ENCODE data around the gene AGXT2. TPM values are rescaled to one million over a fixed set of nuclear protein-coding genes. Genes with fewer than 3 reads are reported as not detected.
"Not testable (repeated sequence)": the region's sequence is repeated elsewhere in the genome, so short reads cannot be mapped to it uniquely, and the experiment has no call there.

Gene AGXT2
- total RNA-seq, 1 donor from 2014 or later, result not detected

DNA sequence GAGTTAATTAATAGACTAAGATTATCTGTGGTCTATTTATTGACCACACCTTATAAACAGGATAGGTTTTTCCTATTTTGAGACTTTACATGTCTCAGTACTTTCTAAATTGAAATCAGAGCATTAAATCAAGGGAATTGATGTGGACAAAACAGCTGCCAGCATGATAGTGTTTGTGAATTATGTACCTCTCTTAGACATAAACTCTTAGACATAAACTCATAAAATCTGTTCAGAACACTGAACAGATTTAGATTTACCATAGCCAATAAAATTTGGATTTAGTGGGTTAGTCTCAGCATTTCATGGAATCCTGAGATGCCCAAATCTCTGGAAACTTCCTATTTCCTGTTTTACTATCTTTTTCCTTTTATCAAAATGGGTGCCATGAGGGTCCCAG is 11.5 kb upstream of the AGXT2 start:
- intact Hi-C loops (cut with DNase I), result no loop called here
- no peak for DNase-seq
- no peak for ATAC-seq (ENCODE audit: poor library complexity)

DNA sequence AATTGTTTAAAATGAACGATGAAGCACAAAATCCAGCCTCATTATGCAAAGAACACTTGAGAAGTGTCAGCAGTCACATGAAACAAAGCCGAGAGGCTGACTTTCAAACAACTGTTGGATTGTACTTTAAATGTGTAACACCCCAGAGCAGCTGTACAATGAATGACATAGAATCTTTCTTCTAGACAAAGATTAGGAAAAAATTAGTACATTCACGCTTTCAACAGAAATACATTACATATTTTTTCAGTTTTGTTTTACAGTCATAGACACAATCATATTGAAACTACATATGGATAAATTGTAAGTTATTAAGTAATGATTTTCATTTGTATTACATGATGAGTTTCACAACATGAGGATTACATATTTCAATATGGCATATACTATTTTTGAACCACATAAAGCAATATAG is 10.6 kb upstream of the AGXT2 start:
- DNase-seq (no peak), ATAC-seq (ENCODE audit: poor library complexity) (no peak)
- intact Hi-C loops (cut with DNase I), result no loop called here

DNA sequence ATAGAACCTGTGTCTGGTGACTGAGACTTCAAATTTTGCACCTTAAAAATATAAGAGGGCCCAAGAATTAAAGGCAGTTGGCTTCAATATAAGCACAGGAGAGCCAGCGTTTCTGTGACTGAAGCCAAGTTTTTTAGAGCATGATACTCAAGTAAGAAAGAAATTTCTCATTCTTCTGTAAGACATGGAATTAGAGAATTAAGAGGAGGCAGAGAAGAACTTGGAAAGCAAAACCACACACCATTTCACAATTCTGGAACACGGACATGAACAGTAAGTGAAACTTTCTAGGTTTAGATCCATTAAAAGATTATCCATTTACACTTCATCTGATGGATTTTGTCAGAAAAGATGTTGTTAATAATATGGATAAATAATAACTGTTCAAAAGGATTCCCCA is 8.9 kb upstream of the AGXT2 start:
- no peak for DNase-seq
- intact Hi-C loops (cut with DNase I), result no loop called here
- no peak for ATAC-seq (ENCODE audit: poor library complexity)

DNA sequence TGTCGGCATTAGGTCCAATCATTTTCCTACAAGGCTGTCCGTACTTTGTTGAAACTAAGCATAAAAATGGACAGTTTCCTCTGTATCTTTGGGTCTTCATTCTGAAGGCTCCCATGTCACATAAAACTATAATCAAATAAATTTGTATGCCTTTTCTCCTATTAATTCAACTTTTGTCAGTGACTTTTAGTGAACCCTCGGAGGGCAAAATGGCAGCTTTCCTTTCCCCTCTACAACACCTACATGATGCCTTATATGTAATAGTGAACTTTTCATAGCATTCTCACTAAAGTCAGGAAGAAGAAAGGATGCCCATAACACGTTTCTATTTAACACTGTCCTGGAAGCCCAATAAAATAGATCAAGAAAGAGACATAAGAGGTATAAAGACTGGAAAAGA is 5.1 kb upstream of the AGXT2 start:
- intact Hi-C loops (cut with DNase I), result no loop called here
- ATAC-seq (ENCODE audit: poor library complexity) (no peak), DNase-seq (no peak)

DNA sequence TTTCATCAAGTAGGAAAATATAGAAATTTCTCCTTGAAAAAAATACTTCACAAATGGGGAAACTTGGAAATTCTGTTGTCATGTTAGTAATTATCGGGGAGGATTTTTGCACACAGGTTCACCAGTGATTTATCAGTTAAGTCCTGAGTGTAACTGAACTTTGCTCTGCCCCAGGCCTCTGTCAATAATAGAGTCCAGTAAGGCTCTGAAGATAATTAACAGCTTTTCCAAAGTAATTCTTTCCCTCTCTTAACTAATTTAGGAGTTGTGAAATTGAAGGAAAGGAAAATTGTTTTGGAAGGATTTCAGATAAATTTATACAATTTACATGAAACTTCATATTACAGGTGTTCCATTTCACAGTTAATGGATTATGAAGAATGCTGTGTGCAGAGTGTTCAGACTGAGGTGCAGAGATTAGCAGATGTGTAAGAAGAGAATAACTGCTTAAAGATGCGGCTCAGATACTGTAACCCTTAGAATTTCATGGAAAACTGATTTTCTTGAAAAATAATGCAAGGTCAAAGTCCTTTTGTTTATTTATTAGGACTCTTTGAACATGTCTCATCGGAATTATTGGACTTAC is 2.9 kb upstream of the AGXT2 start:
- no peak for ATAC-seq (ENCODE audit: poor library complexity)
- intact Hi-C loops (cut with DNase I), result no loop called here

DNA sequence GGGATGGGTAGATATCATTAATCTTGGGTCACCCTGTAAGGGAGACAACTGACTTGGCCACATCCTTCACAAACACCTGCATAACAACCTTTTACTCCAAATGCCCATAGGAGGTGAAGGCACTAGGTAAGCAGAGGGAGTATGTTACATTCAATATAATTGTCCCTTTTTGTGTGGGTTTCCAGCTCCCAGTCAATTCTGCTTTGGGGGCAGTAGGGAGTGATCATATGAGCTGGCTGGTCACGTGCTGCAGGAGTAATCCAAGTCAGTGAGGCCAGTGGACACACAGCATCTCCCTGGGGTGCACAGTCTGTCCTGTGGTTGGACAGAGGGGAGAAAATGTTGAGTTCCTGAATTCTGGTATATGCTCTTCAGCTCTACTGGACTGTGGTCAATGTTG is 1.2 kb upstream of the AGXT2 start:
- ATAC-seq (ENCODE audit: poor library complexity), result no peak
- no peak for DNase-seq
- intact Hi-C loops (cut with DNase I), result no loop called here

More for the DNA sequence above, 2.9 kb upstream of the AGXT2 start:
- no peak for DNase-seq

DNA sequence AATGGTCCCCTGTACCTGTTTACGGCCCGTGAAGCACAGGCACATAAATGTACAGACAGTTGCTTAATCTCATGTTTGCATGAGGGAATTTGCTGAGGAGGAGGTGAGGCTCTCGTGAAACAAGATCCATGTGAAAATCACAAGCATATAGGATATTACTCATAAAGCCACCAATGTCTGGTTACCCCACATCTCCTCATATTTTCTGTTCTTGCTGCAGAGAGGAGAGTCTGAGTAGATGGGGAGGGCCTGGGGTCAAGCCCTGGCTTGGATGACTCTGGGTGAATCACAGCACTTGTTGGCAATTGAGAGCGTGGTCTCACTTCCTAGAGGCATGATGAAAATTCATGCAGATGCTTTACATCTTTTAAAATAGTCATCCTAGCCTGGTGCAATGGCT is 975 bp downstream of the AGXT2 start:
- no peak for DNase-seq
- intact Hi-C loops (cut with DNase I), result no loop called here
- ATAC-seq (ENCODE audit: poor library complexity), result no peak

DNA sequence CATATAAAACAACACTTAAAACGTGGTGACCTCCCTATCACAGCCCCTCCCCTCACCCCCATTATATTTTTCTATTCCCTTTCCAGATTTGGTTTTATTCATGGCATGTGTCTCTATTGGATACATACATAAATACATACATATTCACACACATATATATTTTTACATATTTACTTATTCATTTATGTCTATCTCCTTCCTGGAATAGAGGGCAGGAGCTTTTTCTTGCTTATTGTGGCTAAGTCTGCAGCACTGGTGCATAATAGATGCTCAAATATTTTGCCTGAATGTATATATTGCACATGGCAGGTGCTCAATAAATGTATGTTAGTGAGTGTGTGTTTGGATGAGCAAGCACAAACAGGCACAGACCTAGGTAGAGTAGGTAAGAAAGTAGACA is 2.5 kb downstream of the AGXT2 start:
- ATAC-seq (ENCODE audit: poor library complexity) (no peak), DNase-seq (no peak)

DNA sequence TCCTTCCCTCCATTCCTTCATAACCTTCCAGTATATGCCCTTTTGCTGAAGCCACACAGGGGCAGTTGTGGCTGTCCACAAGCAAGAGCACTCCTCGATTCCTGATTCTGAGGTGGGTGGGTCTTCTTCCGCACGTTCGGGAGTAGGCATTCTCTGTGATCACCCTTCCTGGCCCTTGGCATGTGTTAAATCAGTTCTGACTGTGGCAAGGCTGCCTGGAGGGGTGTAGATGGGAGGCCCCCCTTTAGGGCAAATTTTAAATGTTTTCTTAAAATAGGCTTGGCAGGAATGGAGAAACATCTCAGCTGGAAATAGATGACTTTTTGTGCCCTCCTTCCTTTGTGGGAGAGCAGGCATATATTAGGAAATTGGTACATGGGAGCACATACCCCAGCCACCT is 3.1 kb downstream of the AGXT2 start:
- intact Hi-C loops (cut with DNase I), result no loop called here
- no peak for DNase-seq
- ATAC-seq (ENCODE audit: poor library complexity), result no peak

More for the DNA sequence above, 2.5 kb downstream of the AGXT2 start:
- intact Hi-C loops (cut with DNase I), result no loop called here

DNA sequence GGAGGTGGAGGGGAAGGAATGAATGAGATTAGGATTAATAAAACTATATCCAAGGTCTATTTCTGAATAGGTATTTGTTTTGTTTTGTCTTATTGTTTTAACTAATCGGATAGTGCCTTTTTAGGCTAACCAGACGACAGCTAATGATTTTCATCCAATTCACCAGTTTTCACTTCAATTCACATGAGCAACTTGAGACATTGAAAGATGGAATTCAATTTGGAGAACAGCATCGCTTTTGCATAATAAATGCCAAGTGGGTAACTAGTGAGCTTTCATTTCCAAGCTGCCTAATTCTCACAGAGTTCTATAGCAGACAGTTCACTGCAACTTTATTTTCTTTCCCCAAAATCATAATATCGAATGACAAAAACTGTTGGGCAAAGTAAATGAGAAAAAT is 5.0 kb downstream of the AGXT2 start:
- no peak for DNase-seq
- no peak for ATAC-seq (ENCODE audit: poor library complexity)
- intact Hi-C loops (cut with DNase I), result no loop called here

DNA sequence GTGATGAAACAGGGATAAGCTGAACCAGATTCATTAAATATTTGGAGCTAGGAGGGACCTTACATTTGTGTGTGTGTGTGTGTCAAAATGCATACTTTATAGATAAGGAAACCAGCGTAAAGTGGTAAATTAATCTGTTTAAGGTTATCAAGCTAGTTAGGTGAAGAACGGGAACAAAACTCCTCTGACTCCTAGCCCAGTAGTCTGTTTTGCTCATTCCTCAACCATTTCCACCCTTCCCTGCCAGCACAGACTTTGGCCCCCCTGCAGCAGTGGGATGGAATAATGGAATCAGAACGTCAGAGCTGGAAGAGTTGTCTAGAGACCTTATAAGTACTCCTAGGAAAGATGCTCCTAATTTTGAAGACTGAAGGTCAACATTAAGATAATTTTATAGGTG is 6.5 kb downstream of the AGXT2 start:
- intact Hi-C loops (cut with DNase I), result no loop called here
- no peak for ATAC-seq (ENCODE audit: poor library complexity)
- DNase-seq, result no peak

DNA sequence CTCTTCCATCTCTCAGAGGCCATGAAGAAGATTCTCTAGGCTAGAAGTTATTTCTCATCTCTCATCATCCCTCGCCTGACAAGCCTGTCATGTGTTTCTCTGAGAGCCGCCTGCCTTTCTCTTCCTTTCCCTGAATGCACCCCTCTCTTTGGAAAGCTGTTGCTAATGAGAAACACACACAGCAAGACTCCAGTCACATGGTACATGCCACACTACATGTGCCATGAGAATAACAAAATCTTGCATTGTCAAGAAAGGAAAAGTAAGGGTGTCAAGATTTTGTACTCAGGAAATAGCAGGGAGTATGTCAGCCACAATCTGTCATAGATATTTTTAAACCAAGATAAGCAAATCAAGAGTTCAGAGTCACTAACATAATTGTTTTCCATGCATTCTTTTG is 8.9 kb downstream of the AGXT2 start:
- intact Hi-C loops (cut with DNase I), result no loop called here
- DNase-seq (no peak), ATAC-seq (ENCODE audit: poor library complexity) (no peak)

DNA sequence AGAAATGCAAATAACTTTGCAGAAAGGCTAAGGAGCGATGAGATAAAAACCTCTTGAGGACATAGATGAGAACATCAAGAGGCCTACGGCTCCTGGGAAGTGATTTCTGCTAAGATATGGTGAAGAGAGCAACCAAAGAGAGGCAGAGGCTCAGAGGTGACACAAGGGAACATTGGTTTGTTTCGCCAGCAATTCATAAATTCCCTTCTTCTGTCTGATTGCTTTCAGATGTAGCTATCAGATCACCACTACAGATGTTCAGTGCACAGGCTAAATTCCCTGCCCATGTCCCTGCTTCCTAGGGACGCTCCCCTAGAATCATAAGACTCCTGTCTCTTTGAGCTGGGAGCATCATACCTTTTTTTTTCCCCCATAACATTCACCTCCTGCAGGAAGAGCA is 11.2 kb downstream of the AGXT2 start:
- ATAC-seq (ENCODE audit: poor library complexity) (no peak), DNase-seq (no peak)
- intact Hi-C loops (cut with DNase I), result no loop called here

DNA sequence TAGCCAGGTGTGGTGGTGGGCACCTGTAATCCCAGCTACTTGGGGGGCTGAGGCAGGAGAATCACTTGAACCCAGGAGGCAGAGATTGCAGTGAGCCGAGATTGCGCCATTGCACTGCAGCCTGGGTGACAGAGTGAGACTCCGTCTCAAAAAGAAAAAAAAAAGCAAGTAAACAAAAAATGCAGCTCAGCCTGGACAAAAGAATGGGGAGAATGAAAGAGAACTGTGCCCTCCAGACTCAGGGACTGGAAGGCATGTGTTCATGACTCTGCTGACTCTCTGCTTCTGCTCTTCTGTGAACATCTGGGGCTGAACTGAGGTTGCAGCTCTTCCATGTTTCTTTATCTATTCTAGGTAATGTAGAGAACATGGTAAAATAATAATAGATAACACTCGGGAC is 11.8 kb downstream of the AGXT2 start:
- DNase-seq; ATAC-seq (ENCODE audit: poor library complexity); intact Hi-C loops (cut with DNase I): not testable (repeated sequence)

DNA sequence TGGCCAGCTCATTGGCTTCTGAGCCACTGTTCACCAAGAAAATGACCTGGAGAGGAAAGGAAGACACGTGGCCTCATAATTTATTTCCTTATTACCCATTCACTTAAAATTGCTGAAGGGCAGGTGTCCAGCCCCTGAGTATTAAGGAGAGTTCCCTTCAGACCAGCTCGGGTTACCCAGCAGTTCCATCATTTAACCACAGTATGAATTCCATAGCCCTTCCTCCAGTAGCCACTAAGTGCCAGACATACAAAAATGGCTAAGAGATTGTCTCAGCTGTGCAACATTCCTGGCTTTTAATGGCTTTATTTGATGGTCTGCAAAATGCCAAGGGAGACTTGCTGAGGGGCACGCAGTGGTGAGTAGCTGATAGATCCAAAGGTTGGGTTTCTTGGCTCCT is 12.5 kb downstream of the AGXT2 start:
- ATAC-seq (ENCODE audit: poor library complexity) (no peak), DNase-seq (no peak)
- intact Hi-C loops (cut with DNase I), result no loop called here

DNA sequence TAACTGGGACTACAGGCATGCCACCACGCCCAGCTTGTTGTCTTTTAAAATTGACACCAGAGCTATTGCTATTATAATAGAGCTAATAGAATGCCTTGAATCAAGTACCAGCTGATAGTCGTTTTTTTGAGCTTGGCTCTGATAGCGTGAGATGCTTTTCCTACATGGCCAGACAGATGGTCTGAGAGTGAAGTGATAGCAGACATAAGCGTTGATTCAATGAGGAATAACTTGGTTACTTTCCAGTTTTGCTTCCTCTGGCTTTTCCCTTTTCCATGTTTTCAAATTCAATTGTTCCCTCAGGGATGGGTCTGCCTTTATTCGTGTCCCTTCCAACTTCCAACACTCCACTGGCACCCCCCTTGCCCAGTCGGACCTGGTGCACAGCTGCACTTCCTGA is 15.4 kb downstream of the AGXT2 start:
- intact Hi-C loops (cut with DNase I), result no loop called here
- no peak for DNase-seq
- ATAC-seq (ENCODE audit: poor library complexity), result no peak

DNA sequence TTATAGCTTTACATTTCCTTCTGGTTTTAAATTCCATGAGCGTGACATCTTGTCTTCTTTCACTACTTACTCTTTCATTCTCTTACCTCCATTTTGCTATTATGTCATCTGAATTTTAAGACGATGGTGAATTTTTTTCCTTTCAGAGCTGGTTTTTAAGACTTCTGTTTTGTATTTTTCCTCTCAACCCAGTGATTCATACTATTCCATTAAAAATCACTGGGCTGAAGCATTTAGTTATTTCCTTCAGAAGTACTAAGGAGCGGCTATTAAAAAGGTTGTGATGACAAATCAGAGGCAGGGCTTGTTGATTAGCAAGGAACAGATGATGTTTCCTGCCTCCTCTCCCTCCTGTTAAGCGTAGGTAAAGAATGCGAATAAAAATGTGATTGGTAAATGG is 16.5 kb downstream of the AGXT2 start:
- intact Hi-C loops (cut with DNase I), result no loop called here
- ATAC-seq (ENCODE audit: poor library complexity) (no peak), DNase-seq (no peak)

DNA sequence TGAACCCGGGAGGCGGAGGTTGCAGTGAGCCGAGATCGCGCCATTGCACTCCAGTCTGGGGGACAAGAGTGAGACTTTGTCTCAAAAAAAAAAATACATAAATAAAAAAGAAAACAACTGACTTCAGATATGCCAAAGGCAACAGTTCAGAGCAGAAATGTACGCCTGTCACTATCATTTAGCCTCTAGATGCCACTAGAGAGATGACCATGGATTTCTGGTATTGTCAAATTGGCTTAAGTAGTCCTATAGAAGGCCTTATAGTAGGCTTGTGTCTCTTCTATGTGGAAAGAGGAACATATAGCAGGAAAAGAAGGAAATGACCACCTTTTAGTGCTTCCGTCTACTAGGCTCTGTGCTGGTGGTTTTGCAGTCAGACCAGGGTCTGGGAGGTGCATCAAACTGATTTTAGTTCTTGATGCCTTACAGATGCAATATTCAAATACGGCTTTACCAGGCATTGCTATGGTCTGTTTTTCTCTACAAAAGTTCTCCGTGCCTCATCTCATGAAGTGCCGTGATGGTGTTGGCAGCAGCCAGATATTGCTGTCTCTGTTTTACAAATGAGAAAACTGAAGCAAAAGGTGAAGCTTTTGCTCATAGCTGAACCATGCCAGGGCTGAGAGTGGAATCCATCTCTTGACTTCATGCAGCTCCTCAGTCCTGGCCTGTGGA is 17.2 kb downstream of the AGXT2 start:
- intact Hi-C loops (cut with DNase I), result no loop called here
- no peak for ATAC-seq (ENCODE audit: poor library complexity)
- DNase-seq, result no peak

DNA sequence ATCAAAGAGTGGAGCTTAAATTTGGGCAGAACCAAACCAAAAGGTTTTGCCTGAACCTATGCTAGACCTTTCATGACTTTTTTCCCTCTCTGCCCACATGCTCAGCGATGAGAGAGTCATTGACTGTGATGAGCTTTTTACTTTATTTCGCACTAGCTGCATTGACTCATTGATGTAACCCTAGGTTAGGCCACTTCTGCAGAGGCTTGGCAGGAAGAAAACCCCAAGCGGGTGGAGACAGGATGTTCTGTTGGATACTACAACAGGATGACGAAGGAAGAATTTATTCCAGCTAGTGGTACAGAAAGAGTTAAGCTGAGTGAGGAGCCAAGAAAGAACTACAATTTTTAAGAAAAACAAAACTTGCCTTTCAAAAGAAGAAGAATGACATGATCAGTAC is 18.4 kb downstream of the AGXT2 start:
- intact Hi-C loops (cut with DNase I), result no loop called here
- ATAC-seq (ENCODE audit: poor library complexity), result no peak
- DNase-seq, result no peak

DNA sequence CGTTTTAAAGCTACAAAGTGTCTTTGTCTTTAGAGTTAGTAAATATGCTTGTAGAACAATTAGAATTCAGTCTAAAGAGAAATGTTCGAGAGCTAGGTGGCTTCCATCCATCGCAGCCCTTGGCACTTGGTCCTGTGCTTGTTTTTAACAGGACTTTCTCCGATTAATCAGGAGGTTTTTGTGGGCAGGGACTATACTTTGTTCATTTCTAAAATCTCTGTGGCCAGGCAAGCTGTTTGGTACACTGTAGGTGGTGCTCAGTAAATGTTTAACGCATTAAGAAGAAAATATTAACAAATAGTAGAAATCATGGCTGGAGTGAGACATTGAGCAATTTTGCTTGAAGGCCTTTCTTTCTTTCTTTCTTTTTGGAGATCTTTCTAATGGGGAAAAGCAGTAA is 20.8 kb downstream of the AGXT2 start:
- intact Hi-C loops (cut with DNase I), result no loop called here
- ATAC-seq (ENCODE audit: poor library complexity) (no peak), DNase-seq (no peak)

DNA sequence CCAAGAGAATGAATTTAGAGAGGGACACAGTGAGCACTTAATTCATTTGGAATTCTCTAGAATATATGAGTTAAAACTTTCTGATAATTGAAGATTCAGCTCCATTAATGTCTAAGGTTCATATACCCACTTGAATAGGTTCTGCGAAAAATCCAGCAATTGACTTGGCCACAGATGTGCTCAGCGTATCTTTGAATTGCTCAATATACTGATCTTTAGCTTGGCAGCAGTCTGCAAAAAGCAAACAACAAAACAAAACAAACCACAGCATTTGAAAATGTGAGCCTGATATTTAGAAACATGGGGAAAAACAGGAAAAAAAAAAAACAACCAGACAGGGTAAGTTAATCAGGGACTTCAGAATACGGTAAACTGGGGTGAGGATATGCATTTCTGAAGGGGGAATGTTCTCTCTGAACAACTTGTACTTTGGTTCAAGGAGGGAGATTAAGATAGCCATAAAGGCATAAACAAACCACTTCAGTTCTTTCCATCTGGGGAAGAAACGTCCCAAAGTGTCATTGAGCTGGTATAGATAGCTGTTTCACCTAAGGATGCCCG is 21.4 kb downstream of the AGXT2 start:
- intact Hi-C loops (cut with DNase I), result no loop called here
- DNase-seq (no peak), ATAC-seq (ENCODE audit: poor library complexity) (no peak)
